Activated T-helper 2 cell treated with anti-CD3 and anti-CD28 coated beads, Interferon-gamma antibody, Interleukin-2, Interleukin-4, amounts not matched to agents 10 μg/mL and 5 μg/mL and 100 μg/mL, durations not matched to agents 14 hours and 24 hours and 36 hours (primary cell): ENCODE data around the gene LILRA5. TPM values are rescaled to one million over a fixed set of nuclear protein-coding genes. Genes with fewer than 3 reads are reported as not detected.
"Not testable (repeated sequence)": the region's sequence is repeated elsewhere in the genome, so short reads cannot be mapped to it uniquely, and the experiment has no call there.

Experiments used
- DNase-seq: peaks from one replicate; pipeline ENCODE4 v3.0.0; 2021; ENCODE audit warnings: low spot score
- H3K27ac Mint-ChIP-seq: one replicate; pipeline ENCODE4 v1.8.0; 2021; ENCODE audit warnings: mixed read lengths
- H3K27me3 Mint-ChIP-seq: one replicate; pipeline ENCODE4 v1.8.0; 2021; ENCODE audit warnings: low read depth, mixed read lengths
- H3K36me3 Mint-ChIP-seq: one replicate; pipeline ENCODE4 v1.8.0; 2021; ENCODE audit warnings: low read depth, mixed read lengths
- H3K4me1 Mint-ChIP-seq: one replicate; pipeline ENCODE4 v1.8.0; 2021; ENCODE audit warnings: low read depth, mixed read lengths
- H3K4me3 Mint-ChIP-seq: one replicate; pipeline ENCODE4 v1.8.0; 2021; ENCODE audit warnings: low read depth, mild to moderate bottlenecking, moderate library complexity, mixed read lengths
- H3K9me3 Mint-ChIP-seq: one replicate; pipeline ENCODE4 v1.8.0; 2021; ENCODE audit warnings: mixed read lengths
- intact Hi-C: fragments of 100-400 bp; cut with micrococcal nuclease; formaldehyde crosslinking; loops from one replicate; pipeline ENCODE4 v1.15.1; 2023
- total RNA-seq: library from RNA; stranded (reverse); gene quantifications from 2 replicates; pipeline ENCODE4 v1.2.3, GENCODE V29; 2022

LILRA5 gene
- total RNA-seq: not detected in 2 replicates

DNA sequence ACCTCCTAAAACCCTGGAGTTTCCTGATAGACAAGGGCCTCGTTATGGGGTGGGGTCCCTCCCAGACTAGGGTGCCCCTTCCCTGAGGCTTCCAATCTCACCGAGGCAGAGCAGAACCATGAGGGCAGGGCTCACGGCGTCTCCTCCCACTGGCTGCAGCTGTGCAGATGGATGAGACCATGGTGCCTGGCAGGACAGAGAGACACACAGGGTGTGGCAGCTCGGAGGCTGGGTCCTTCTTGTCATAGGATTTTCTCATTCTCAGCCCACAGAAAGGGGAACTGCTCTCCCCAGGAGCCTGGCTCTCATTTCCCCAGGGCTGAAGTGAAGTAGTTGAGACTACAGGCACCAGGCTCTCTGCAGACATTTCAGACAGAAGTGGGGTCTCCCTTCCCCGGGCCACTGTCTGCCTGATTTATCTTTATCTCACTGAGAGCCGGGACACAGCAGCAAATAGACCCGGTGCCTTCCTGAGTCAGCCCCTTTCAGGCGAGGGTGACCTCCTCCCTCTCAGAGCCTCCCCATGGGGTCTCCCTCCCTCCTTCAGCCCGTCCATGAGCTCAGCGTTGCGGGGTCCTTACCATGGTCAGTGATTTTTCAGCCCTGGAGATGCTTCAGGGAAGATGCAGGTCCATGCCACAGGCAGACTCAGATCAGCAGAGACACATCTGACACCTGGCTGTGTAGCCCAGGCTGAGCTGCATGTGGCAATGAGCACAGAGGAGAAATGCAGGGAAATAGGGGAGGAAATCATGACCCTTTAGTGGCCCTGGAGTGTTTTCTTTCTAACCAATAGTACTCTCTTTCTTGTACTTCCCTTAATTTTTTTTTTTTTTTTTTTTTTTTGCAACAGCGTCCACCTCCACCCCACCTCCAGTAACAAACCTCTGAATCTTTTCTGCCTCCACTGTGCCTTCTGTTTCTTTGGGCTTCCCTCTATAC is at the start of gene LILRA5:
LILRA5 (minus strand) TSS at position 731 of the 942 bp plus-strand sequence; CDS start at position 584, 147 bp downstream.
- H3K27ac Mint-ChIP-seq: no peak within 1 kb of the TSS

DNA sequence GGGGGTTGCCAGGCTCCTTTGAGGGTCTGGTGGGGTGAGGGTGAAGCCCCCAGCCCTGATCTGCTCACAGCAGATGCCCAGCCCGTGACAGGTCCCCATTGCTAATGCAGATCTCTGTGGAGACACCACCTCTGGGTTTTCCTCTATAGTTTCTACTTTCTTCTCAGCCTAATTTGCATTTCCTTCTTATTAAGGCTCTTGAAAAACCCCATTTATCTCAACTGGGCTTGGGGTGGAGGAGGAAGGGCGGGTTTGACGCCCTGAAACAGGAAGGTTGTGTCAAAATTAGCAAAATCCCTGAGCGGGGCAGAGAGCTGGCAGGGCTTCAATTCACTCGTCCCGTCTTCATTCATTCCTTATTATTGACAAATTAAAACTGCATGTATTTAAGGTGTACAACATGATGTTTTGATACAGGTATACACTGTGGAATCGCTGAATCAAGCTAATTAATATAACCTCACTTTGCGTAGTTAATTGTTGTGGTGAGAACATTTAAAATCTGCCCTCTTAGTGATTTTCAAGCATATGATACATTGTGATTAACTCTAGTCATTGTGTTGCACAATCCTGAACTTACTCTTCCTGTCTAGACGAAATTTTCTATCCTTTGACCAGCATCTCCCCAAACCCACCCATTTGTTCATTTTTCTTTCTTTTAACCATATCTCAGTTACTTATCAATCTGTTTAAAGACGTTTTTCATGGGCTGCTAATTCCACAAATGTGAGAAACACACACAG is 48.9 kb upstream of the LILRA5 start:
- Mint-ChIP-seq H3K36me3 (peaks cover 26% of the 10 kb centered on the region), H3K4me3 (peak overlapping the region; percentile 82), H3K27ac (peak overlapping the region; percentile 55), H3K4me1 (peaks cover 44% of the 10 kb centered on the region)
- H3K9me3 Mint-ChIP-seq, intact Hi-C loops, DNase-seq, H3K27me3 Mint-ChIP-seq: not testable (repeated sequence)

More for the DNA sequence above, at the start of gene LILRA5:
- no peaks in the 10 kb centered on the region for H3K36me3 Mint-ChIP-seq
- H3K27me3 Mint-ChIP-seq: peaks cover 16% of the 10 kb centered on the region
- intact Hi-C loops: no loop called here
- H3K4me1 Mint-ChIP-seq: peaks cover 6% of the 10 kb centered on the region
- H3K4me3 Mint-ChIP-seq: no peak within 1 kb of the TSS
- no peaks in the 10 kb centered on the region for H3K9me3 Mint-ChIP-seq
- DNase-seq: no peak

DNA sequence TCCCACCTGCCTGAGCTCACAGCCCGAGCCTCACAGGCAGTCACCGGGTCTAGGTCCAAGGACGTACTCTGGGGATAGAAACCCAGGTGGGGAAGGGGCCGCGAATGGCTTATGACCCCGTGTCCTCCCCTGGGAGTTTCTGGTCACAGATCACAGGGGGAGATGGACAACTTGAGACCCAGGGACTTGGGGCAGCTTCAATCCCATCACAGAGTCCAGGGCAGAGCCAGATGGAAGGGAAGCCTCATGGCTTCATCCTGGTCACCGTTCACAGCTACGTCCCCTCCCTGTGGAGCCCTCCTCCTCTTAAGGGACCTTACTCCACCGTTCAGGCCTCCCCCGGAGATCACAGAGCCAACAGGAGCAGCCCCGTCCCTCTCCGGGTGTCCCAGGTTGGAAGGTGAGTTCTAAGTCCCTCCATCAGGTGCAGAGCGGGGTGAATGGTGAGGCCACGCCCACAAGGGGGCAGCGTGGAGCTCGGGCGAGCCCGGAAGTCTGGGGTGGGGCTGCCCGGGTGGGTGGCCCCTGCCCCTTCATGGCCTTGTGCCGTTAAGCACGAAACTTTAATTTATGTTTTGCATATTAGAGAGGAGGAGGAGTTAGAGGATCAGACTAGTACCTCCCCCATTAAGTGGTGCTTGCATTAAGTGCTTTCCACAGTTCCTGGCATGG is 46.3 kb upstream of the LILRA5 start:
- peak; percentile 74 for DNase-seq
- Mint-ChIP-seq H3K4me1 (peaks cover 31% of the 10 kb centered on the region), H3K36me3 (peaks cover 23% of the 10 kb centered on the region)
- H3K27ac Mint-ChIP-seq, H3K27me3 Mint-ChIP-seq, intact Hi-C loops, H3K4me3 Mint-ChIP-seq, H3K9me3 Mint-ChIP-seq: not testable (repeated sequence)

- H3K36me3 Mint-ChIP-seq: peaks cover 19% of the 10 kb centered on the region
- DNase-seq: no peak
- peaks cover 5% of the 10 kb centered on the region for H3K27me3 Mint-ChIP-seq
- no peaks in the 10 kb centered on the region for H3K9me3 Mint-ChIP-seq
- intact Hi-C loops: no loop called here
- peaks cover 17% of the 10 kb centered on the region for H3K4me1 Mint-ChIP-seq
- H3K4me3 Mint-ChIP-seq: no peak overlapping the region
- H3K27ac Mint-ChIP-seq: no peak overlapping the region
These were observed 44.4 kb upstream of the LILRA5 start for GRCh38 chr19:54357381-54357780.

DNA sequence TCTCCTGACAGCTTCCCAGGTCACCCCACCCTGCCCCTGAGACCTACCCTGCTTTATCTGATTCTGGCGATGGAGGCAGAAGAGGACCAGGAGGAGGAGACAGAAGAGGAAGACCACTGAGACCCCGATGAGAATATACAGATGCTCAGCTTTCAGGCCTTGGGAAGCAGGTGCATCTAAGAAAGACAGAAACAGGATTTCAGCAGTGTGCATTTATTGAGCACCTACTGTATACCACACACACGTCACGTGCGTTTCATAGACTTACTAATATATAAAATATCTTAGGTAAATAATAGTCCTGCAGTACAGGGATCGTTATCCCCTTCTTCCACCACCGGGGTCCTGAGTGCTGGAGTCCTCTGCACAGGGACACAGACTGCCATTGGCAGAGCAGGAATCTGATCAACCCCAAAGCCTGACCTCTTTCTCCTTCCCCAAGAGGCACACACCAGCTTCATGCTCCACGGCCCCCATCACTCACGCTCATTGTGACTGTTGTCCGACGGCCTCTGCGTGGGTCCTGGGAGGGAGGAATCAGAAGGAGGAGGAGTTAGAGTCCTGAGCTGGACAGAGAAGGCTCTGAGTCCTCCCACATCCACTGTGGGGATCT is 43.6 kb upstream of the LILRA5 start:
- H3K36me3 Mint-ChIP-seq: peaks cover 14% of the 10 kb centered on the region
- no peak overlapping the region for H3K4me3 Mint-ChIP-seq
- no peaks in the 10 kb centered on the region for H3K9me3 Mint-ChIP-seq
- intact Hi-C loops: no loop called here
- DNase-seq: no peak
- peaks cover 6% of the 10 kb centered on the region for H3K27me3 Mint-ChIP-seq
- peaks cover 10% of the 10 kb centered on the region for H3K4me1 Mint-ChIP-seq
- no peak overlapping the region for H3K27ac Mint-ChIP-seq

DNA sequence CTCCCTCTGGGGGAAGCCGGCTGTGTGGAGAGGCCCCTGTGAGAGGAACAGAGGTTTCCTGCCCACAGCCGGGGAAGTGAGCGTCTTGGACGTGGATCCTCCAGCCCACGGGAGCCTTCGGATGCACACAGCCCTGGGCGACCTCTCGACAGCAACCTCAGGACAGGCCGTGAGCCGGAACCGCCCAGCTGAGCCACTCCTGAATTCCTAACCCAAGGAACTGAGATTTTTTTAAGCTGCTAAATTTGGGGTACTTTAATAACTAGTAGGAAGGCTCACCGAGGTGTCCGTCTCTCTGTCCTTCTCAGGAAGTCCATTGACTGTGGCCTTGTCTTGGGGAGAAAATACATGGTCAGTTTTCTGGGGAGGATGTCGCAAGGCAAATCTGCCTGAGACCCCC is 42.7 kb upstream of the LILRA5 start:
- H3K4me1 Mint-ChIP-seq: peaks cover 4% of the 10 kb centered on the region
- no peak overlapping the region for H3K27ac Mint-ChIP-seq
- H3K27me3 Mint-ChIP-seq: peaks cover 6% of the 10 kb centered on the region
- H3K36me3 Mint-ChIP-seq: peaks cover 10% of the 10 kb centered on the region
- no peak overlapping the region for H3K4me3 Mint-ChIP-seq
- DNase-seq: no peak
- intact Hi-C loops: no loop called here
- no peaks in the 10 kb centered on the region for H3K9me3 Mint-ChIP-seq

- Mint-ChIP-seq H3K4me3 (no peak overlapping the region), H3K36me3 (peaks cover 7% of the 10 kb centered on the region), H3K4me1 (peaks cover 2% of the 10 kb centered on the region), H3K9me3 (no peaks in the 10 kb centered on the region), H3K27me3 (peaks cover 9% of the 10 kb centered on the region), H3K27ac (no peak overlapping the region)
- intact Hi-C loops: loop anchor here (5.0 kb wide), 1 partner anchor 33 kb away; no protein-coding TSS in a partner anchor
- DNase-seq: no peak
These were observed 41.8 kb upstream of the LILRA5 start for GRCh38 chr19:54354761-54355160.

DNA sequence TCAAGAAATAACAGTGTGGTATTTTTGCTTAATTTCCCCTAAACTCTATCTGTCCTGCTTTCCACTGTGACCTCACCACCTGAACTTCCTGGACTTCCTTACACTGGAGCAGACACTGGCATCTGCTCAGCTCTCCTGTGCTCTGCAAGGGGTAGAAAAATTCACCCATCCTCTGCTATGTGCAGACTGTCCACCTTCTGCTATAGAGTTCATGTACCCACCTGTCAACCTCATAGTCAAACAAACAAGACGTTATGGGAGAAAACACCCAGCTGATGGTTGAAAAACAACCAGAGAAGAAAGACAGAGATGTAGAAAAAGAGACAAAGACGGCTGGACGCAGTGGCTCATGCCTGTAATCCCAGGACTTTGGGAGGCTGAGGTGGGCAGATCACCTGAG is 39.6 kb upstream of the LILRA5 start:
- no peaks in the 10 kb centered on the region for H3K4me1 Mint-ChIP-seq
- peaks cover 7% of the 10 kb centered on the region for H3K36me3 Mint-ChIP-seq
- no peak for DNase-seq
- H3K27me3 Mint-ChIP-seq: peaks cover 18% of the 10 kb centered on the region
- intact Hi-C loops: loop anchor here (5.0 kb wide), 1 partner anchor 35 kb away; no protein-coding TSS in a partner anchor
- H3K4me3 Mint-ChIP-seq: no peak overlapping the region
- no peak overlapping the region for H3K27ac Mint-ChIP-seq
- H3K9me3 Mint-ChIP-seq: no peaks in the 10 kb centered on the region

- no peaks in the 10 kb centered on the region for H3K9me3 Mint-ChIP-seq
- peaks cover 7% of the 10 kb centered on the region for H3K36me3 Mint-ChIP-seq
- H3K4me3 Mint-ChIP-seq: no peak overlapping the region
- H3K4me1 Mint-ChIP-seq: no peaks in the 10 kb centered on the region
- intact Hi-C loops: loop anchor here (5.0 kb wide), 1 partner anchor 35 kb away; no protein-coding TSS in a partner anchor
- H3K27ac Mint-ChIP-seq: no peak overlapping the region
- peaks cover 18% of the 10 kb centered on the region for H3K27me3 Mint-ChIP-seq
- DNase-seq: no peak
These were observed 39.1 kb upstream of the LILRA5 start for GRCh38 chr19:54352041-54352440.

DNA sequence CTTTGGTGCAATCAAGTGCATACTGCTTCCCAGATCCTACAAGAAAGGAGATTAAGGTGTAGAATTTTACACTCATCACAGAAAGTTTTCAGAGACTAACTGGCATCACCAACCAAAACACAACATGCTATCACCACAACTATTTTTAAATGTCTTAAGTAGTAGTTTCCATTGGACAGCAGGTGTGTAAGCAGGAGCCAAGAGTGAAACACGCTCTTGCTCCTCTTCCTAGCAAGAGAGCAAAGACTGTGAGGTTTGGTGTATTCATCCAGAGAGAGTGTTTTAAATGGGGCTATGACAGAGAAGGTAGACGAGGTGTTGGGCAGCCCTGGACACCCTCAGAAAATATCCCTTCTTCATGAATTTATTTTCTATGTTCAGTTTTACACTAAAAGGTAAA is 38.5 kb upstream of the LILRA5 start:
- intact Hi-C loops: loop anchor here (5.0 kb wide), 1 partner anchor 36 kb away; no protein-coding TSS in a partner anchor
- H3K27ac Mint-ChIP-seq: no peak overlapping the region
- no peaks in the 10 kb centered on the region for H3K9me3 Mint-ChIP-seq
- no peak overlapping the region for H3K4me3 Mint-ChIP-seq
- peaks cover 7% of the 10 kb centered on the region for H3K36me3 Mint-ChIP-seq
- DNase-seq: no peak
- H3K27me3 Mint-ChIP-seq: peaks cover 21% of the 10 kb centered on the region
- H3K4me1 Mint-ChIP-seq: no peaks in the 10 kb centered on the region

DNA sequence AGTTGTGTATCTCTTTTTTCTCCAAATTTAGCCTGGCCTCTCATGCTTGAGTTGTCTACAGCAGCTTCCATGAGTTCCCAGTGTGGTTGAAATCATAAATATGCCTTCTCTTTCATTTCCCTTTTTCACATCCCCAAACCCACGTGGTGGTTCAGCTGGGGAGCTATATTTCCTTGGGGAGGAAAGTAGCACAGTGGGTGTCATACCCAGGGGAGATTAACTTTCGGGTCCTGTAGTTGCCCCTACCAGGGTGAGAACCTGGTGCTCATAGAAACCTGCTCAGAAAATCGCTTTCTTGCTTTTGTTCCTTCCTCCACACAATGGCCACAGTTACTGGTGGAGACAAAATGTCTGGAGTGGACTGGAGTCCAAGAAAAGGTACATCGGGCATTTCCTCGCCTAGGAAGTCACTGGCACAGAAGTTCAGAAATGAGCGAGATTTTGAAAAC is 33.0 kb upstream of the LILRA5 start:
- intact Hi-C loops: no loop called here
- Mint-ChIP-seq H3K4me3 (no peak overlapping the region), H3K4me1 (no peaks in the 10 kb centered on the region), H3K9me3 (no peaks in the 10 kb centered on the region), H3K27ac (no peak overlapping the region), H3K36me3 (no peaks in the 10 kb centered on the region), H3K27me3 (peaks cover 21% of the 10 kb centered on the region)
- no peak for DNase-seq

- Mint-ChIP-seq H3K27me3 (peaks cover 18% of the 10 kb centered on the region), H3K9me3 (no peaks in the 10 kb centered on the region), H3K27ac (no peak overlapping the region), H3K36me3 (no peaks in the 10 kb centered on the region), H3K4me3 (no peak overlapping the region), H3K4me1 (no peaks in the 10 kb centered on the region)
- no peak for DNase-seq
- intact Hi-C loops: no loop called here
These were observed 30.9 kb upstream of the LILRA5 start for GRCh38 chr19:54343868-54344267.
